Lung (tissue), 12 donors: ENCODE results near the gene NRXN2. TPM values are rescaled to one million over a fixed set of nuclear protein-coding genes. Genes with fewer than 3 reads are reported as not detected.
"Not testable (repeated sequence)": the region's sequence is repeated elsewhere in the genome, so short reads cannot be mapped to it uniquely, and the experiment has no call there.

Experiments used
- ATAC-seq: fragments of 200-7000 bp; cut with Tn5 transposase; one replicate; pipeline ENCODE4 v1.9.1; 2020; ENCODE audit warnings: moderate number of reproducible peaks; ENCODE audit not compliant: insufficient read depth, low FRiP score
- DNase-seq, 3 donors: peaks; one replicate each; pipeline ENCODE4 v3.0.0-alpha.2; 2013 to 2017
- H3K27ac ChIP-seq, 2 donors: one replicate each; pipeline ENCODE4 v1.5.1; 2013; ENCODE audit warnings: mild to moderate bottlenecking in 2 of 2, moderate library complexity in 2 of 2, control low read depth in 1 of 2, inconsistent platforms in 1 of 2, low read depth in 1 of 2, low read length in 1 of 2
- H3K27me3 ChIP-seq, 3 donors: one replicate each; pipeline ENCODE4 v1.5.1; 2013; ENCODE audit warnings: low read length in 2 of 3; ENCODE audit not compliant: control insufficient read depth in 3 of 3, insufficient read depth in 3 of 3
- H3K36me3 ChIP-seq, 4 donors: one replicate each; pipeline ENCODE4 v1.5.1; 2013; ENCODE audit warnings: low read length in 4 of 4, mild to moderate bottlenecking in 1 of 4, moderate library complexity in 1 of 4; ENCODE audit not compliant: control insufficient read depth in 4 of 4, insufficient read depth in 4 of 4
- H3K4me1 ChIP-seq, 5 donors: one replicate each; pipeline ENCODE4 v1.5.1; 2013; ENCODE audit warnings: low read length in 5 of 5, mild to moderate bottlenecking in 2 of 5, moderate library complexity in 1 of 5; ENCODE audit not compliant: control insufficient read depth in 5 of 5, insufficient read depth in 5 of 5
- H3K4me3 ChIP-seq: one replicate; pipeline ENCODE4 v1.5.1; 2013; ENCODE audit warnings: mild to moderate bottlenecking, control low read depth, moderate library complexity
- H3K9ac ChIP-seq, 2 donors: one replicate each; pipeline ENCODE4 v1.5.1; 2013; ENCODE audit warnings: low read length in 2 of 2, control low read depth in 1 of 2; ENCODE audit not compliant: insufficient read depth in 1 of 2
- H3K9me3 ChIP-seq, 4 donors: one replicate each; pipeline ENCODE4 v1.5.1; 2013; ENCODE audit warnings: low read length in 3 of 4, mild to moderate bottlenecking in 1 of 4, moderate library complexity in 1 of 4; ENCODE audit not compliant: control insufficient read depth in 4 of 4, insufficient read depth in 3 of 4
- WGBS, 2 donors: extraction: QIAGEN DNeasy Blood & Tissue Kit; methylation state at CpG; one replicate each; pipeline ENCODE4 v1.1.7; 2013; 5-methylcytosine and 5-hydroxymethylcytosine counted together
- polyA plus RNA-seq, 2 donors: library from polyadenylated mRNA; stranded (reverse); fragments of 200-250 nt; gene quantifications; one replicate each; pipeline ENCODE4 v1.2.1, GENCODE V29; 2013
- total RNA-seq, 2 donors: library from RNA; depleted of rRNA in 1 of 2; stranded (reverse); fragments of >200 nt in 1 of 2; gene quantifications; one replicate each; pipeline ENCODE4 v1.2.1, GENCODE V29; 2014 to 2021
- TF ChIP-seq, protein P1 (sequence below): IDR thresholded peaks from 2 replicates; pipeline ENCODE4 v1.5.1; 2012; ENCODE audit warnings: mild to moderate bottlenecking; ENCODE audit errors: control extremely low read depth, extremely low read depth
- donor health status: control.
- donor health status: control.
- donor health status: Bipolar disorder and iron deficiency.
- donor health status: healthy.
- donor health status: DM: yes; HTN: yes; CAD: no.

NRXN2 gene
- total and polyA plus RNA-seq, 4 donors = 0.39 to 6.6 (median 1.1) TPM

DNA sequence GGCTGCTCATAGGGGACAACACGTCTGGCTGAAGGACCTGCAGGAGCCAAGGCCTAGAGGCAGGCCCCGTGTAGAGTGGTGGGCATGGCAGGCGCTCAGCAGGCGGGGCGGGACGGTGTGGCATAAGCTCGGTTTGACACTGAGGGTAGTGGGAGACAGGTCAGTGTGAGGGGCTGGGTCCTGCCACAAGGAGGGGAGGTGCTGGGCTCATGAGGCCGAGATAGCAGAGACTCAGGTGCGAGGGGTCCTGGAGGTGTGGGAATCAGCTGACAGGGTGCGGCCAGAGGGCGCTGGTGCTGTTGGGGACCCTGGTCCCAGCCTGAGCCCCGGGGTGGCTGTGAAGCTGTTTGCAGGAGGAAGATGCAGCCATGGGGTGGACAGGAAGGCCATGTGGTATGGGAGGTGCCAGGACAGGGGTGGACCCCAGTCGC lies 125.3 kb downstream of the NRXN2 start:
- no peak overlapping the region for H3K27ac ChIP-seq
- no peaks in the 10 kb centered on the region for H3K4me1 ChIP-seq
- TF ChIP-seq, protein P1, sequence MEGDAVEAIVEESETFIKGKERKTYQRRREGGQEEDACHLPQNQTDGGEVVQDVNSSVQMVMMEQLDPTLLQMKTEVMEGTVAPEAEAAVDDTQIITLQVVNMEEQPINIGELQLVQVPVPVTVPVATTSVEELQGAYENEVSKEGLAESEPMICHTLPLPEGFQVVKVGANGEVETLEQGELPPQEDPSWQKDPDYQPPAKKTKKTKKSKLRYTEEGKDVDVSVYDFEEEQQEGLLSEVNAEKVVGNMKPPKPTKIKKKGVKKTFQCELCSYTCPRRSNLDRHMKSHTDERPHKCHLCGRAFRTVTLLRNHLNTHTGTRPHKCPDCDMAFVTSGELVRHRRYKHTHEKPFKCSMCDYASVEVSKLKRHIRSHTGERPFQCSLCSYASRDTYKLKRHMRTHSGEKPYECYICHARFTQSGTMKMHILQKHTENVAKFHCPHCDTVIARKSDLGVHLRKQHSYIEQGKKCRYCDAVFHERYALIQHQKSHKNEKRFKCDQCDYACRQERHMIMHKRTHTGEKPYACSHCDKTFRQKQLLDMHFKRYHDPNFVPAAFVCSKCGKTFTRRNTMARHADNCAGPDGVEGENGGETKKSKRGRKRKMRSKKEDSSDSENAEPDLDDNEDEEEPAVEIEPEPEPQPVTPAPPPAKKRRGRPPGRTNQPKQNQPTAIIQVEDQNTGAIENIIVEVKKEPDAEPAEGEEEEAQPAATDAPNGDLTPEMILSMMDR = no peak
- no peaks in the 10 kb centered on the region for H3K27me3 ChIP-seq
- WGBS, 2 donors = 87 to 92% methylated on average over 12 to 13 of the region's 13 CpGs
- ATAC-seq = no peak
- no peak overlapping the region for H3K9ac ChIP-seq
- DNase-seq = no peak
- no peaks in the 10 kb centered on the region for H3K9me3 ChIP-seq
- H3K4me3 ChIP-seq = no peak overlapping the region
- no peaks in the 10 kb centered on the region for H3K36me3 ChIP-seq

DNA sequence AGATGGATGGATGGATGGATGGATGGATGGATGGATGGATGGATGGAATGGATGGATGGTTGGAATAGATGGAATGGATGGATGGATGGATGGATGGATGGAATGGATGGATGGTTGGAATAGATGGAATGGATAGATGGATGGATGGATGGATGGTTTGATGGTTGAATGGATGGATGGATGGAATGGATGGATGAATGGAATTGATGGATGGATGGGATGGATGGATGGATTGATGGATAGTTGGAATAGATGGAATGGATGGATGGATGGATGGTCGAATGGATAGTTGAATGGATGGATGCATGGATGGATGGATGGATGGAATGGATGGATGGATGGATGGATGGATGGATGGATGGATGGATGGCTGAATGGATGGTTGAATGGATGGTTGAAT lies 127.1 kb downstream of the NRXN2 start:
- DNase-seq, H3K36me3 ChIP-seq, H3K4me3 ChIP-seq, H3K27me3 ChIP-seq, H3K27ac ChIP-seq, H3K4me1 ChIP-seq, H3K9ac ChIP-seq, ATAC-seq, H3K9me3 ChIP-seq: not testable (repeated sequence)
- 72 to 82% methylated on average over 1 of the region's 1 CpG for WGBS, 2 donors

DNA sequence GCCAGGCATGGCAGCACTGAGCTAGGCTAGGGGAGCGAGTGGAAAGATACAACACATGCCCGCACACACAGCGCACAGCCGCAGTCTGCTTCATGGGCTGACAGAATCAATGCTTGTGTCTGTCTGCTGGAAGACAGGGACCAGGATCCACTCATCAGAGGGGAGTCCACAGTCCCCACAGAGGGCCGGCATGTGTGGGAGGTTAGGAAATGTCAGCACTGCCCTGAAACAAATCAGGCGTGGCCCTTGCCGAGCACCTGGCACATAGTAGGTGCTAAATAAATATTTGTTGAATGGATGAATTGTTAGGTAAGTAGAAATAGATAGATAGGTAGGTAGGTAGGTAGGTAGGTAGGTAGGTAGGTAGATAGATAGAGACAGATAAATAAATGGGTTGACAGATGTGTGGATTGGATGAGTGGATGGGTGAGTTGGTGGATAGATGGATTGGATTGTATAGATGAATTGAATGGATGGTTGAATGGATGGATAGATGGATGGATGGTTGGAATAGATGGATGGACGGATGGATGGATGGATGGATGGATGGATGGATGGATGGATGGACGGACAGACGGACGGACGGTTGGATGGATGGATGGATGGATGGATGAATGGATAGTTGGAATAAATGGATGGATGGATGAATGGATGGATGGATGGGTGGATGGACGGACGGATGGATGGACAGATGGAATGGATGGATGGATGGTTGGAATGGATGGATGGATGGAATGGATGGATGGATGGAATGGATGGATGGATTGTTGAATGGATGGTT lies 128.6 kb downstream of the NRXN2 start:
- Histone ChIP-seq H3K4me1 (no peaks in the 10 kb centered on the region), H3K27me3 (no peaks in the 10 kb centered on the region), H3K9ac (no peak overlapping the region), H3K27ac (no peak overlapping the region), H3K36me3 (no peaks in the 10 kb centered on the region), H3K9me3 (peaks cover 0 to 3% (median 0%) of the 10 kb centered on the region in 4 donors), H3K4me3 (no peak overlapping the region)
- ATAC-seq = no peak
- TF ChIP-seq, protein P1 = no peak
- DNase-seq = no peak
- WGBS, 2 donors = 92 to 94% methylated on average over 14 of the region's 14 CpGs

DNA sequence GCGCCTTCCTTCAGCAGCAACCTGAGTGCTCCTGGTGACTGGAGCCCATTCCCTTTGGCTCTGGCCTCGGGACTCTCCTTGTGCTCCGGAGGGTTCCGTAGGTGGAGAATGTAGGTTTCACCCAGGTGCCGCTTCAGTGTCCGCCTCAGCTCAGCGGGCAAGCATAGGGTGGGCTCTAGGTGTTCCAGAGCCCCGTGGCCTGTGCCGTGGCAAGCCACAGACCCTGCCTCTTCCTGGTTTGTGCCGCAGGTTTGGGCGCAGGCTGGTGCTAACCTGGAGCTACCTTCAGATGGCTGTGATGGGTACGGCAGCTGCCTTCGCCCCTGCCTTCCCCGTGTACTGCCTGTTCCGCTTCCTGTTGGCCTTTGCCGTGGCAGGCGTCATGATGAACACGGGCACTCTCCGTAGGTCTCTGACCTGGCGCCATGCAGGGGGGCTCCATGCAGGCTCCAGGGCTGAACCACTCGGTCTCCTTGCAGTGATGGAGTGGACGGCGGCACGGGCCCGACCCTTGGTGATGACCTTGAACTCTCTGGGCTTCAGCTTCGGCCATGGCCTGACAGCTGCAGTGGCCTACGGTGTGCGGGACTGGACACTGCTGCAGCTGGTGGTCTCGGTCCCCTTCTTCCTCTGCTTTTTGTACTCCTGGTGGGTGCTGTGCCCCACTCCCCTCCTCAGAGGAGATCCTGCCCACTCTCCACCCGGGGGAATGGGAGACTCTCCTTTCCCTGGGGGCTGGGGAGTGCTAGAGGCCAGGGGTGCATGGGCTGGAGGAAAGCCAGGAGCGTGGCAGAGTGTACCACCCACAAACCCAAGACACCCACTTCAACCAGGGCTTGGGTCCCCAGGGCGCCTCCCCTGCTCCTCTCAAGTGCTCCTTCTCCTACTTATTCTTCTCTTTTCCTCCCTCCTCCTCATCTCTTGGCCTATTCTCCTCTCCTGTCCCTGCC lies 129.6 kb downstream of the NRXN2 start:
- no peak overlapping the region for H3K9ac ChIP-seq
- no peaks in the 10 kb centered on the region for H3K36me3 ChIP-seq
- DNase-seq = no peak
- no peak overlapping the region for H3K27ac ChIP-seq
- whole genome bisulfite sequencing, 2 donors = 85 to 87% methylated on average over 32 of the region's 32 CpGs
- H3K4me1 ChIP-seq = no peaks in the 10 kb centered on the region
- peaks cover 0 to 6% (median 2%) of the 10 kb centered on the region in 4 donors for H3K9me3 ChIP-seq
- ATAC-seq = no peak
- no peak overlapping the region for H3K4me3 ChIP-seq
- TF ChIP-seq, protein P1 = no peak
- no peaks in the 10 kb centered on the region for H3K27me3 ChIP-seq
